Neural cell (in vitro differentiated cells): ENCODE results near the gene RGS12.

Experiments used
- CTCF ChIP-seq: fragments of 450-650 bp; IDR thresholded peaks from 2 replicates; pipeline ENCODE4 v1.5.1; 2014; ENCODE audit warnings: antibody characterized with exemption, mild to moderate bottlenecking, moderate library complexity; ENCODE audit not compliant: poor library complexity, severe bottlenecking
- EZH2 ChIP-seq: fragments of 200-600, 300-800 bp; shearing (Covaris generic), sonication (generic); IDR thresholded peaks from 2 replicates; pipeline ENCODE4 v1.6.1; 2014; ENCODE audit warnings: antibody characterized with exemption, low read length, borderline replicate concordance, mild to moderate bottlenecking; ENCODE audit not compliant: insufficient read depth, poor library complexity, severe bottlenecking
- MXI1 ChIP-seq: fragments of 450-650 bp; conservative IDR thresholded peaks from 2 replicates; pipeline ENCODE4 v1.6.1; 2014; ENCODE audit warnings: antibody characterized with exemption, mild to moderate bottlenecking; ENCODE audit not compliant: poor library complexity, severe bottlenecking
- POLR2AphosphoS5 ChIP-seq: IDR thresholded peaks from 2 replicates; pipeline ENCODE4 v1.6.1; 2012
- SMC3 ChIP-seq: fragments of 450-650 bp; conservative IDR thresholded peaks from 2 replicates; pipeline ENCODE4 v1.6.1; 2014; ENCODE audit warnings: antibody characterized with exemption, mild to moderate bottlenecking, moderate library complexity; ENCODE audit not compliant: poor library complexity
- TAF1 ChIP-seq: IDR thresholded peaks from 2 replicates; pipeline ENCODE4 v1.6.1; 2012; ENCODE audit warnings: low read depth

- TF ChIP-seq CTCF = no peak
- no peak for TF ChIP-seq SMC3
- no peak for TF ChIP-seq POLR2AphosphoS5
- no peak for TF ChIP-seq EZH2
- no peak for TF ChIP-seq TAF1
- TF ChIP-seq MXI1 = no peak
Observed at GRCh38 chr4:3243136-3243780, 49.6 kb upstream of the RGS12 start.
